NCI-H2171 (cell line): ENCODE data around the gene C16orf89.

Source experiments
- DNase-seq: peaks from one replicate; lab custom pipeline; 2025; lab: John Stamatoyannopoulos, UW

Gene C16orf89

GRCh38 chr16:5028950-5029475 lies 36.7 kb downstream of the C16orf89 start:
- DNase-seq = no peak

GRCh38 chr16:5027575-5028235 lies 38.1 kb downstream of the C16orf89 start:
- no peak for DNase-seq

GRCh38 chr16:5027086-5027485 lies 38.7 kb downstream of the C16orf89 start:
- DNase-seq = no peak

GRCh38 chr16:5026664-5027063 lies 39.1 kb downstream of the C16orf89 start:
- DNase-seq = no peak

GRCh38 chr16:5025171-5025632 lies 40.6 kb downstream of the C16orf89 start:
- DNase-seq = peak; percentile 22

GRCh38 chr16:5024632-5025031 lies 41.1 kb downstream of the C16orf89 start:
- DNase-seq = peak; percentile 49

GRCh38 chr16:5022521-5022920 lies 43.2 kb downstream of the C16orf89 start:
- DNase-seq = no peak

GRCh38 chr16:5020551-5020950 lies 45.2 kb downstream of the C16orf89 start:
- DNase-seq = no peak

GRCh38 chr16:5019775-5020174 lies 46.0 kb downstream of the C16orf89 start:
- no peak for DNase-seq

GRCh38 chr16:5018793-5019192 lies 47.0 kb downstream of the C16orf89 start:
- DNase-seq = no peak

- no peak for DNase-seq
Observed at GRCh38 chr16:5017678-5017969, 48.1 kb downstream of the C16orf89 start.

GRCh38 chr16:5016967-5017677 lies 48.6 kb downstream of the C16orf89 start:
- no peak for DNase-seq

- DNase-seq = no peak
Observed at GRCh38 chr16:5015887-5016286, 49.9 kb downstream of the C16orf89 start.

GRCh38 chr16:5015351-5015750 lies 50.4 kb downstream of the C16orf89 start:
- no peak for DNase-seq

- no peak for DNase-seq
Observed at GRCh38 chr16:5012887-5013286, 52.9 kb downstream of the C16orf89 start.

GRCh38 chr16:5011637-5012036 lies 54.1 kb downstream of the C16orf89 start:
- DNase-seq = no peak

GRCh38 chr16:5010576-5011329 lies 55.0 kb downstream of the C16orf89 start:
- no peak for DNase-seq

- DNase-seq = no peak
Observed at GRCh38 chr16:5008311-5008731, 57.4 kb downstream of the C16orf89 start.

- no peak for DNase-seq
Observed at GRCh38 chr16:5007256-5007655, 58.5 kb downstream of the C16orf89 start.

GRCh38 chr16:5006348-5007193 lies 59.2 kb downstream of the C16orf89 start:
- DNase-seq = no peak

GRCh38 chr16:5005916-5006315 lies 59.8 kb downstream of the C16orf89 start:
- DNase-seq = no peak

- DNase-seq = no peak
Observed at GRCh38 chr16:5004311-5004710, 61.4 kb downstream of the C16orf89 start.
